GM04504 (cell line): ENCODE results near the gene PITPNC1.

Experiments
- DNase-seq: peaks from one replicate; pipeline ENCODE4 v3.0.0-alpha.2; 2012; ENCODE audit warnings: low read depth

PITPNC1 gene

GRCh38 chr17:67733449-67733848 lies 356.4 kb downstream of the PITPNC1 start:
- DNase-seq = no peak

- DNase-seq = no peak
Measured at GRCh38 chr17:67737145-67737544, 360.1 kb downstream of the PITPNC1 start.

- DNase-seq = no peak
Measured at GRCh38 chr17:67742025-67742424, 364.9 kb downstream of the PITPNC1 start.
